GM12878 (cell line): Measurements from ENCODE around the gene RAD51.

Experiments
- ELK1 ChIP-seq: IDR thresholded peaks from 2 replicates; pipeline ENCODE4 v1.6.1; 2012; ENCODE audit warnings: low read depth, low read length, improper control_type of control experiment
- EZH2 ChIP-seq: IDR thresholded peaks from 2 replicates; pipeline ENCODE4 v1.6.1; 2012; ENCODE audit warnings: low read depth, mild to moderate bottlenecking, control low read depth, inconsistent platforms, low read length, borderline replicate concordance; ENCODE audit not compliant: control insufficient read depth
- POLR2AphosphoS5 ChIP-seq: IDR thresholded peaks from 2 replicates; pipeline ENCODE4 v1.6.1; 2011; ENCODE audit warnings: mild to moderate bottlenecking, low read length, inconsistent platforms
- YY1 ChIP-seq: IDR thresholded peaks from 2 replicates; pipeline ENCODE4 v1.6.1; 2011; ENCODE audit warnings: low read depth, mild to moderate bottlenecking, low read length
- ZBTB40 ChIP-seq: fragments of 450-650 bp; IDR thresholded peaks from 2 replicates; pipeline ENCODE4 v1.6.1; 2016; ENCODE audit warnings: mild to moderate bottlenecking, moderate library complexity, borderline replicate concordance
- ZNF274 ChIP-seq: IDR thresholded peaks from one replicate; pipeline ENCODE4 v1.8.0; 2011; ENCODE audit not compliant: insufficient read length, insufficient read depth

- TF ChIP-seq POLR2AphosphoS5 (no peak), EZH2 (no peak), ZNF274 (no peak), ZBTB40 (no peak), ELK1 (no peak), YY1 (no peak)
These were observed 27.4 kb downstream of the RAD51 start for GRCh38 chr15:40722354-40722753.
